ENCODE data around the gene TXNIP.

The TXNIP gene

GRCh38 chr1:145996433-145997015 lies at the start of gene TXNIP:
Gene TXNIP (minus strand): TSS chr1:145996579. CDS start chr1:145996266, 313 bp downstream.
- peak; percentile 95 for DNase-seq (ENCODE audit: low read depth)
- H3K4me3 ChIP-seq (ENCODE audit: low read depth, low read length): peak within 1 kb of the TSS; percentile 86
- TF ChIP-seq, protein P1, sequence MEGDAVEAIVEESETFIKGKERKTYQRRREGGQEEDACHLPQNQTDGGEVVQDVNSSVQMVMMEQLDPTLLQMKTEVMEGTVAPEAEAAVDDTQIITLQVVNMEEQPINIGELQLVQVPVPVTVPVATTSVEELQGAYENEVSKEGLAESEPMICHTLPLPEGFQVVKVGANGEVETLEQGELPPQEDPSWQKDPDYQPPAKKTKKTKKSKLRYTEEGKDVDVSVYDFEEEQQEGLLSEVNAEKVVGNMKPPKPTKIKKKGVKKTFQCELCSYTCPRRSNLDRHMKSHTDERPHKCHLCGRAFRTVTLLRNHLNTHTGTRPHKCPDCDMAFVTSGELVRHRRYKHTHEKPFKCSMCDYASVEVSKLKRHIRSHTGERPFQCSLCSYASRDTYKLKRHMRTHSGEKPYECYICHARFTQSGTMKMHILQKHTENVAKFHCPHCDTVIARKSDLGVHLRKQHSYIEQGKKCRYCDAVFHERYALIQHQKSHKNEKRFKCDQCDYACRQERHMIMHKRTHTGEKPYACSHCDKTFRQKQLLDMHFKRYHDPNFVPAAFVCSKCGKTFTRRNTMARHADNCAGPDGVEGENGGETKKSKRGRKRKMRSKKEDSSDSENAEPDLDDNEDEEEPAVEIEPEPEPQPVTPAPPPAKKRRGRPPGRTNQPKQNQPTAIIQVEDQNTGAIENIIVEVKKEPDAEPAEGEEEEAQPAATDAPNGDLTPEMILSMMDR (IDR thresholded peaks at IDR 0.05; ENCODE audit: control insufficient read depth, extremely low read depth, insufficient read depth): no peak

DNA sequence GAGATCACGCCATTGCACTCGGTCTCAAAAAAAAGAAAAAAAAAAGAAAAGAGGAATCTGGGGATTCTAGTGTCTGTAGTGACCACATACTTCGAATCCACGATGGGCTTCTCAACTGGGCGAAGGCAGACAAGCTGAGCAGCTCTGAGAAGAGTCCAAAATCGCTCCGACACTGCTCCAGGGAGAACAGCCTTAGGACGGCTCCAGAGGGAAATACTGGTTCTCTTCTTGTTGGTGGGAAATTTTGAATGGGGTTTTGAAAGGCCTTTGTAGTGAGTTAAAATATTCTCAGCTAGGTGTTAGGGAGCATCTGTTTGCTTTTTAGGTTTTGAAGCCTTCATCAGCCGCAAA lies 43.4 kb upstream of the TXNIP start:
- no peak for DNase-seq (ENCODE audit: low read depth)
- TF ChIP-seq, protein P1 (IDR thresholded peaks at IDR 0.05; ENCODE audit: control insufficient read depth, extremely low read depth, insufficient read depth): no peak
- peak overlapping the region; percentile 70 for H3K4me3 ChIP-seq (ENCODE audit: low read depth, low read length)

GRCh38 chr1:146036965-146037646 lies 40.7 kb upstream of the TXNIP start:
- TF ChIP-seq, protein P1 (IDR thresholded peaks at IDR 0.05; ENCODE audit: control insufficient read depth, extremely low read depth, insufficient read depth): no peak
- H3K4me3 ChIP-seq (ENCODE audit: low read depth, low read length): peak overlapping the region; percentile 70
- no peak for DNase-seq (ENCODE audit: low read depth)

GRCh38 chr1:146036241-146036964 lies 40.0 kb upstream of the TXNIP start:
- DNase-seq (ENCODE audit: low read depth): no peak
- H3K4me3 ChIP-seq (ENCODE audit: low read depth, low read length): peak overlapping the region; percentile 70
- TF ChIP-seq, protein P1 (IDR thresholded peaks at IDR 0.05; ENCODE audit: control insufficient read depth, extremely low read depth, insufficient read depth): no peak

DNA sequence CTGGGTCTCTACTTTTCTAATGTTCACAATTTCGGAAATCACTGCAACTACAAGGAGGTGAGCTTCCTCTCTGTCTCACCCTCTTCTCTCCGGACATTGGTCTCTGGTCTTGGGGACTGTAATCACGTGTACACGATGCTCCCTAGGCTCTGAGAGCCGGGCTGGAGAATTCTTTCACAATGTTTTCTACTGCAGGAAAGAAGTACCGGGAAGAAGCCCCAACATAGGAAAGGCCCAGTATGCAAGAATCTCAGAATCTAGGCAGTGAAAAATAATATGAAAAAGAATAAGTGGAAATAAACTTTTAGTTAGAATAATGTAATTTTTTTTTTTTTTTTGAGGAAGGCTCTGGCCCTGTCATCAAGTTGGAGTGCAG lies 38.7 kb upstream of the TXNIP start:
- TF ChIP-seq, protein P1 (IDR thresholded peaks at IDR 0.05; ENCODE audit: control insufficient read depth, extremely low read depth, insufficient read depth): no peak
- no peak for DNase-seq (ENCODE audit: low read depth)
- peak overlapping the region; percentile 34 for H3K4me3 ChIP-seq (ENCODE audit: low read depth, low read length)

- TF ChIP-seq, protein P1 (IDR thresholded peaks at IDR 0.05; ENCODE audit: control insufficient read depth, extremely low read depth, insufficient read depth): peak; percentile 58
- DNase-seq (ENCODE audit: low read depth): no peak
- no peak overlapping the region for H3K4me3 ChIP-seq (ENCODE audit: low read depth, low read length)
These were observed 36.3 kb upstream of the TXNIP start for GRCh38 chr1:146032631-146033219.
